Prostate gland (tissue), 2 donors: ENCODE data around the gene RCAN2.

Experiments used
- CTCF ChIP-seq, 4 experiments: fragments of 200-600 bp in 2 of 4; fragments of 450-650 bp in 2 of 4; sonication (generic) in 2 of 4; IDR thresholded peaks; 1 replicate in 3 of 4; 2 replicates in 1 of 4; pipeline ENCODE4 v1.5.1; 2016 to 2019; ENCODE audit warnings: antibody characterized with exemption in 4 of 4, mild to moderate bottlenecking in 2 of 4, moderate library complexity in 2 of 4
- POLR2A ChIP-seq: fragments of 450-650 bp; IDR thresholded peaks from one replicate; pipeline ENCODE4 v1.6.1; 2016; ENCODE audit warnings: antibody characterized with exemption, mild to moderate bottlenecking

DNA sequence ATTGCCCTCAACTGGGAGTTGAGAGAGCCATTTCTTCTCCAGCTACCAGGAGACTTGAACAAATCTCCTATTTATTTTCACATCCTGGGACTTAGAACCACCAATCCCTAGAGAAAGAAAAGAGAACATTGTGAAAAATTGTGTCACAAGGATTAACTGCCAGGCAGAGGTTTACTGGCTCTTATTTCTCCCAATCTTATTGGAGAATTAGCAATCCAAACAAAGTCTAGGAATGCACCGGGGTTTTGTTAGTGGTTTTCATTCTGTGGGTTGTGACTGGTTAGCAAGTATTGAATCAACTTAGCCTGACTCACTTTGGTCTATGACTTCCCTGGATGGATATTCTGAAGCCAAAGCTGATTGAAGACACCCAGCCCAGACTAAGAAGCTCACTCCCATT is 299.3 kb downstream of the RCAN2 start:
- TF ChIP-seq CTCF (IDR thresholded peaks at IDR 0.05) (no peak), POLR2A (no peak)
